GM18511 (cell line): Measurements from ENCODE around the gene KIF13A.
"Not testable (repeated sequence)": the region's sequence is repeated elsewhere in the genome, so short reads cannot be mapped to it uniquely, and the experiment has no call there.

Source experiments
- ATAC-seq: cut with Tn5 transposase; IDR thresholded peaks from one replicate; pipeline ENCODE4 v1.9.1; 2021; ENCODE audit warnings: mild to moderate bottlenecking, moderate library complexity; ENCODE audit not compliant: unreplicated experiment

The KIF13A gene

GRCh38 chr6:17935188-17936149, 52.0 kb downstream of the KIF13A start:
- ATAC-seq = no peak

- ATAC-seq = no peak
Observed at GRCh38 chr6:17933716-17934115, 53.7 kb downstream of the KIF13A start.

GRCh38 chr6:17932330-17932852, 55.0 kb downstream of the KIF13A start:
- no peak for ATAC-seq

GRCh38 chr6:17931227-17931626, 56.2 kb downstream of the KIF13A start:
- ATAC-seq = no peak

GRCh38 chr6:17930321-17930993, 57.0 kb downstream of the KIF13A start:
- no peak for ATAC-seq

GRCh38 chr6:17928514-17929430, 58.7 kb downstream of the KIF13A start:
- ATAC-seq = no peak

GRCh38 chr6:17927705-17928104, 59.7 kb downstream of the KIF13A start:
- ATAC-seq = no peak

GRCh38 chr6:17923401-17923863, 64.0 kb downstream of the KIF13A start:
- no peak for ATAC-seq

- no peak for ATAC-seq
Observed at GRCh38 chr6:17921454-17921853, 66.0 kb downstream of the KIF13A start.

- ATAC-seq = no peak
Observed at GRCh38 chr6:17919496-17919895, 67.9 kb downstream of the KIF13A start.

- no peak for ATAC-seq
Observed at GRCh38 chr6:17917837-17918763, 69.3 kb downstream of the KIF13A start.

- no peak for ATAC-seq
Observed at GRCh38 chr6:17914651-17915050, 72.8 kb downstream of the KIF13A start.

GRCh38 chr6:17912521-17912920, 74.9 kb downstream of the KIF13A start:
- ATAC-seq = no peak

- ATAC-seq = not testable (repeated sequence)
Observed at GRCh38 chr6:17911656-17912055, 75.8 kb downstream of the KIF13A start.

- no peak for ATAC-seq
Observed at GRCh38 chr6:17910189-17910588, 77.2 kb downstream of the KIF13A start.

GRCh38 chr6:17908831-17909230, 78.6 kb downstream of the KIF13A start:
- no peak for ATAC-seq

GRCh38 chr6:17907406-17908229, 79.8 kb downstream of the KIF13A start:
- ATAC-seq = peak; percentile 87
